Left ventricle myocardium inferior (tissue), 1 donor: ENCODE data around the gene UQCC2. TPM values are rescaled to one million over a fixed set of nuclear protein-coding genes. Genes with fewer than 3 reads are reported as not detected.

Experiments
- DNase-seq: peaks from one replicate; pipeline ENCODE4 v3.0.0-alpha.2; 2020
- H3K27ac ChIP-seq: fragments of 200-600 bp; replicated peaks from 2 replicates; pipeline ENCODE4 v1.8.0; 2021
- H3K27me3 ChIP-seq: fragments of 200-600 bp; 2 replicates; pipeline ENCODE4 v1.8.0; 2021; ENCODE audit warnings: low read depth
- H3K36me3 ChIP-seq: fragments of 200-600 bp; 2 replicates; pipeline ENCODE4 v1.8.0; 2021
- H3K4me1 ChIP-seq: fragments of 200-600 bp; 2 replicates; pipeline ENCODE4 v1.8.0; 2021
- H3K4me3 ChIP-seq: fragments of 200-600 bp; 2 replicates; pipeline ENCODE4 v1.8.0; 2021; ENCODE audit warnings: mild to moderate bottlenecking, moderate library complexity
- H3K9me3 ChIP-seq: fragments of 200-600 bp; replicated peaks from 2 replicates; pipeline ENCODE4 v1.8.0; 2021
- CTCF ChIP-seq: fragments of 200-600 bp; IDR thresholded peaks from 2 replicates; pipeline ENCODE4 v1.8.0; 2021; ENCODE audit warnings: antibody characterized with exemption, mild to moderate bottlenecking, borderline replicate concordance
- intact Hi-C: fragments of 100-400 bp; cut with micrococcal nuclease; formaldehyde crosslinking; loops from one replicate; pipeline ENCODE4 v1.11.0; 2022
- long read RNA-seq: library from polyadenylated mRNA; unstranded; transcript quantifications from one replicate; pipeline ENCODE4 v2.0.0, GENCODE V29; 2021
- total RNA-seq: library from RNA; stranded (reverse); fragmentation: NEBNext Ultra II Directional; extraction: Animal tissue kit (Norgen Biotek cat#: 25700); gene quantifications from one replicate; pipeline ENCODE4 v1.2.1, GENCODE V29; 2021
- donor health status: DM: no; HTN: yes; CAD: no; lungs with severe emphysema.

The UQCC2 gene
- total RNA-seq, result 199 TPM
- long read RNA-seq, full-length matches to known transcripts, result 135 of 147 reads
- long read RNA-seq, partial matches to known transcripts, result 7 of 147 reads
- long read RNA-seq, other reads (novel, unspliced or antisense), result 5 of 147 reads

- peaks cover 7% of the 10 kb centered on the region for H3K36me3 ChIP-seq
- H3K4me1 ChIP-seq, result peaks cover 46% of the 10 kb centered on the region
- H3K27ac ChIP-seq, result peak within 1 kb of the TSS; percentile 98
- TF ChIP-seq CTCF, result peak; percentile 76
- DNase-seq, result peak; percentile 97
- intact Hi-C loops, result no loop called here
- no peaks in the 10 kb centered on the region for H3K9me3 ChIP-seq
- H3K4me3 ChIP-seq, result peak within 1 kb of the TSS; percentile 85
- no peaks in the 10 kb centered on the region for H3K27me3 ChIP-seq
These were observed at the start of gene UQCC2 for GRCh38 chr6:33711140-33712129. TSS of gene UQCC2 (minus strand) at chr6:33711700. CDS start at chr6:33711686, 14 bp downstream.

GRCh38 chr6:33759887-33760629 lies 48.6 kb upstream of the UQCC2 start:
- no peaks in the 10 kb centered on the region for H3K36me3 ChIP-seq
- intact Hi-C loops, result no loop called here
- peaks cover 33% of the 10 kb centered on the region for H3K4me1 ChIP-seq
- TF ChIP-seq CTCF, result no peak
- DNase-seq, result no peak
- no peaks in the 10 kb centered on the region for H3K27me3 ChIP-seq
- no peak overlapping the region for H3K4me3 ChIP-seq
- H3K27ac ChIP-seq, result no peak overlapping the region
- H3K9me3 ChIP-seq, result no peaks in the 10 kb centered on the region

- TF ChIP-seq CTCF, result no peak
- Histone ChIP-seq H3K4me3 (no peak overlapping the region), H3K27me3 (no peaks in the 10 kb centered on the region), H3K9me3 (no peaks in the 10 kb centered on the region), H3K4me1 (peaks cover 33% of the 10 kb centered on the region), H3K36me3 (no peaks in the 10 kb centered on the region), H3K27ac (no peak overlapping the region)
- no peak for DNase-seq
- intact Hi-C loops, result no loop called here
These were observed 47.3 kb upstream of the UQCC2 start for GRCh38 chr6:33758815-33759216.

- H3K4me1 ChIP-seq, result peaks cover 31% of the 10 kb centered on the region
These were observed 46.4 kb upstream of the UQCC2 start for GRCh38 chr6:33757906-33758305.

More at GRCh38 chr6:33757906-33758305, 46.4 kb upstream of the UQCC2 start:
- TF ChIP-seq CTCF, result no peak
- Histone ChIP-seq H3K4me3 (no peak overlapping the region), H3K27me3 (no peaks in the 10 kb centered on the region), H3K36me3 (no peaks in the 10 kb centered on the region), H3K9me3 (no peaks in the 10 kb centered on the region), H3K27ac (no peak overlapping the region)
- intact Hi-C loops, result no loop called here
- DNase-seq, result no peak
